ENCODE measurements around the gene GFPT2.

The GFPT2 gene

GRCh38 chr5:180339583-180340183 lies 13.5 kb downstream of the GFPT2 start:
- H3K4me3 ChIP-seq (ENCODE audit: low read depth, low read length): no peak overlapping the region
- POLR2A ChIA-PET: no interaction called here
- CTCF ChIA-PET: no interaction called here

GRCh38 chr5:180338001-180338707 lies 15.0 kb downstream of the GFPT2 start:
- H3K4me3 ChIP-seq (ENCODE audit: low read depth, low read length): no peak overlapping the region
- no peak for TF ChIP-seq ZNF776 (tag by site-specific recombination; IDR thresholded peaks at IDR 0.05; ENCODE audit: borderline replicate concordance)
- no peak for TF ChIP-seq ZNF350 (tag by site-specific recombination; IDR thresholded peaks at IDR 0.05)
- no peak for TF ChIP-seq ZNF426 (tag by site-specific recombination; IDR thresholded peaks at IDR 0.05)
- TF ChIP-seq ZNF266 (tag by site-specific recombination; IDR thresholded peaks at IDR 0.05; ENCODE audit: low read depth): no peak
- no peak for TF ChIP-seq HOXC10 (CRISPR knock-in tag; IDR thresholded peaks at IDR 0.05)
- no peak for TF ChIP-seq ZNF837 (tag by site-specific recombination; IDR thresholded peaks at IDR 0.05)
- no peak for TF ChIP-seq PRDM1 (tag by site-specific recombination; IDR thresholded peaks at IDR 0.05)
- no peak for TF ChIP-seq ZBTB7A (tag by site-specific recombination; IDR thresholded peaks at IDR 0.05; ENCODE audit: low read depth)
- no peak for TF ChIP-seq ZNF175 (tag by site-specific recombination; IDR thresholded peaks at IDR 0.05)
- TF ChIP-seq ZNF664 (tag by site-specific recombination; IDR thresholded peaks at IDR 0.05): no peak
- ChIA-PET CTCF (interaction anchor here (0.6 to 2.0 kb wide), 2 partner anchors 10 to 116 kb away, joined by 3 to 14 read pairs; no protein-coding TSS in a partner anchor), POLR2A (no interaction called here)
- H3K27ac ChIP-seq (ENCODE audit: extremely low read depth, low read depth, low read length): no peak overlapping the region
- H3K4me1 ChIP-seq (ENCODE audit: control insufficient read depth, insufficient read depth, low read length): no peaks in the 10 kb centered on the region
- H3K36me3 ChIP-seq (ENCODE audit: control insufficient read depth in 2 of 2, insufficient read depth in 1 of 2, low read length in 2 of 2): peaks cover 0 to 40% of the 10 kb centered on the region in 2 experiments; a peak in 2 of 3 replicates
- H3K9me3 ChIP-seq (ENCODE audit: control insufficient read depth, insufficient read depth, low read depth, low read length): no peaks in the 10 kb centered on the region

More at GRCh38 chr5:180339583-180340183, 13.5 kb downstream of the GFPT2 start:
- no peaks in the 10 kb centered on the region for H3K4me1 ChIP-seq (ENCODE audit: control insufficient read depth, insufficient read depth, low read length)
- H3K36me3 ChIP-seq (ENCODE audit: control insufficient read depth in 2 of 2, insufficient read depth in 1 of 2, low read length in 2 of 2): peaks cover 0 to 27% of the 10 kb centered on the region in 2 experiments; a peak in 2 of 3 replicates
- no peak overlapping the region for H3K27ac ChIP-seq (ENCODE audit: extremely low read depth, low read depth, low read length)
- H3K9me3 ChIP-seq (ENCODE audit: control insufficient read depth, insufficient read depth, low read depth, low read length): no peaks in the 10 kb centered on the region
- TF ChIP-seq GLIS2 (tag by site-specific recombination; IDR thresholded peaks at IDR 0.05): no peak

GRCh38 chr5:180336234-180337020 lies 16.7 kb downstream of the GFPT2 start:
- H3K9me3 ChIP-seq (ENCODE audit: control insufficient read depth, insufficient read depth, low read depth, low read length): no peaks in the 10 kb centered on the region
- H3K36me3 ChIP-seq (ENCODE audit: control insufficient read depth in 2 of 2, insufficient read depth in 1 of 2, low read length in 2 of 2): peaks cover 0 to 44% of the 10 kb centered on the region in 2 experiments; a peak in 2 of 3 replicates
- POLR2A ChIA-PET: no interaction called here
- H3K4me3 ChIP-seq (ENCODE audit: low read depth, low read length): no peak overlapping the region
- TF ChIP-seq ELK4 (IDR thresholded peaks at IDR 0.05; ENCODE audit: borderline replicate concordance, low read depth, low read length): no peak
- TF ChIP-seq ZNF311 (tag by site-specific recombination; IDR thresholded peaks at IDR 0.05; ENCODE audit: borderline replicate concordance): no peak
- TF ChIP-seq ZNF404 (tag by site-specific recombination; IDR thresholded peaks at IDR 0.05): no peak
- no peak for TF ChIP-seq ZBTB21 (tag by site-specific recombination; IDR thresholded peaks at IDR 0.05)
- TF ChIP-seq ZNF23 (tag by site-specific recombination; IDR thresholded peaks at IDR 0.05; ENCODE audit: borderline replicate concordance): no peak
- no peak for TF ChIP-seq YY1 (tag by site-specific recombination; IDR thresholded peaks at IDR 0.05)
- no peak for TF ChIP-seq FEZF1 (tag by site-specific recombination; IDR thresholded peaks at IDR 0.05)
- no peak for TF ChIP-seq KLF1 (tag by site-specific recombination; IDR thresholded peaks at IDR 0.05)
- TF ChIP-seq ZNF548 (tag by site-specific recombination; IDR thresholded peaks at IDR 0.05): no peak
- TF ChIP-seq SP2 (tag by site-specific recombination; IDR thresholded peaks at IDR 0.05): no peak
- TF ChIP-seq ZNF580 (tag by site-specific recombination; IDR thresholded peaks at IDR 0.05): no peak
- no peak for TF ChIP-seq ZNF529 (tag by site-specific recombination; IDR thresholded peaks at IDR 0.05; ENCODE audit: insufficient replicate concordance)
- TF ChIP-seq SALL2 (tag by site-specific recombination; IDR thresholded peaks at IDR 0.05; ENCODE audit: borderline replicate concordance): no peak
- CTCF ChIA-PET: interaction anchor here (1.3 kb wide), 1 partner anchor 43 kb away, joined by 3 read pairs; no protein-coding TSS in a partner anchor
- no peak overlapping the region for H3K27ac ChIP-seq (ENCODE audit: extremely low read depth, low read depth, low read length)
- H3K4me1 ChIP-seq (ENCODE audit: control insufficient read depth, insufficient read depth, low read length): no peaks in the 10 kb centered on the region

All from HEK293 (cell line).